Uterus (tissue), 4 donors: ENCODE data around the gene LARP1. TPM values are rescaled to one million over a fixed set of nuclear protein-coding genes. Genes with fewer than 3 reads are reported as not detected.

Source experiments
- DNase-seq, 2 donors: peaks; one replicate each; pipeline ENCODE4 v3.0.0-alpha.2; 2019 to 2020
- H3K27ac ChIP-seq, 2 donors: fragments of 200-600 bp; sonication (generic); 1 replicate in 1 of 2; 2 replicates in 1 of 2; pipeline ENCODE4 v1.5.1; 2016 to 2018
- H3K27me3 ChIP-seq, 2 donors: fragments of 200-600 bp; sonication (generic); one replicate each; pipeline ENCODE4 v1.5.1; 2018 to 2019; ENCODE audit warnings: control low read depth in 1 of 2
- H3K36me3 ChIP-seq, 2 donors: fragments of 200-600 bp; sonication (generic); one replicate each; pipeline ENCODE4 v1.5.1; 2019; ENCODE audit warnings: control low read depth in 1 of 2
- H3K4me1 ChIP-seq, 2 donors: fragments of 200-600 bp; sonication (generic); one replicate each; pipeline ENCODE4 v1.5.1; 2018 to 2019; ENCODE audit warnings: control low read depth in 1 of 2
- H3K4me3 ChIP-seq, 2 donors: fragments of 200-600 bp; sonication (generic); 1 replicate in 1 of 2; 2 replicates in 1 of 2; pipeline ENCODE4 v1.5.1; 2018 to 2019; ENCODE audit warnings: mild to moderate bottlenecking in 1 of 2
- H3K9me3 ChIP-seq, 2 donors: fragments of 200-600 bp; sonication (generic); one replicate each; pipeline ENCODE4 v1.5.1; 2019; ENCODE audit warnings: control low read depth in 1 of 2
- CTCF ChIP-seq, 4 experiments: fragments of 200-600 bp in 2 of 4; fragments of 450-650 bp in 2 of 4; sonication (generic) in 2 of 4; IDR thresholded peaks; one replicate each; pipeline ENCODE4 v1.5.1; 2016 to 2019; ENCODE audit warnings: antibody characterized with exemption in 4 of 4, mild to moderate bottlenecking in 2 of 4, moderate library complexity in 1 of 4
- POLR2A ChIP-seq, 2 donors: fragments of 450-650 bp; IDR thresholded peaks; one replicate each; pipeline ENCODE4 v1.6.1; 2016; ENCODE audit warnings: antibody characterized with exemption in 2 of 2, mild to moderate bottlenecking in 1 of 2, moderate library complexity in 1 of 2
- intact Hi-C: fragments of 100-400 bp; cut with DNase I; formaldehyde crosslinking; loops from one replicate; pipeline ENCODE4 v1.15.1; 2023; ENCODE audit warnings: low total_unique reads
- total RNA-seq, 4 donors: library from RNA; depleted of rRNA in 3 of 4; stranded (reverse); fragments of >200 nt in 3 of 4; gene quantifications; one replicate each; pipeline versions ENCODE4 v1.1.0 to v1.2.4, GENCODE V29; 2014 to 2023
- donor health status: DM: yes; HTN: yes; CAD: no.

The LARP1 gene
- 100 to 1,000 TPM in 1 of 4 donors, 10 to 100 TPM in 3; 33.3 to 202 (median 47.1) TPM for total RNA-seq

GRCh38 chr5:154755361-154756008 lies at the start of gene LARP1:
LARP1 (plus strand) TSS chr5:154755377; CDS start chr5:154755758, 381 bp downstream.
- Histone ChIP-seq H3K36me3 (no peaks in the 10 kb centered on the region), H3K4me3 (peak within 1 kb of the TSS; percentile 83 to 97), H3K9me3 (no peaks in the 10 kb centered on the region), H3K27ac (peak within 1 kb of the TSS; percentile 96 to 99), H3K27me3 (no peaks in the 10 kb centered on the region), H3K4me1 (no peaks in the 10 kb centered on the region)
- intact Hi-C loops: loop anchor here (5.0 to 10.0 kb wide), 2 partner anchors 102 to 179 kb away; partner anchors contain the start of genes CNOT8 and GEMIN5
- TF ChIP-seq CTCF (IDR thresholded peaks at IDR 0.05) (no peak), POLR2A (IDR thresholded peaks at IDR 0.05) (no peak)
- no peak for DNase-seq

GRCh38 chr5:154706416-154706815 lies 48.8 kb upstream of the LARP1 start:
- H3K9me3 ChIP-seq: no peaks in the 10 kb centered on the region
- no peaks in the 10 kb centered on the region for H3K4me1 ChIP-seq
- no peak overlapping the region for H3K4me3 ChIP-seq
- no peak for DNase-seq
- no peak overlapping the region for H3K27ac ChIP-seq
- no peaks in the 10 kb centered on the region for H3K36me3 ChIP-seq
- intact Hi-C loops: no loop called here
- H3K27me3 ChIP-seq: no peaks in the 10 kb centered on the region
- TF ChIP-seq CTCF (IDR thresholded peaks at IDR 0.05) (no peak), POLR2A (IDR thresholded peaks at IDR 0.05) (no peak)

GRCh38 chr5:154707641-154708040 lies 47.5 kb upstream of the LARP1 start:
- no peaks in the 10 kb centered on the region for H3K4me1 ChIP-seq
- TF ChIP-seq POLR2A (IDR thresholded peaks at IDR 0.05): no peak
- no peak for TF ChIP-seq CTCF (IDR thresholded peaks at IDR 0.05)
- no peak overlapping the region for H3K27ac ChIP-seq
- H3K36me3 ChIP-seq: no peaks in the 10 kb centered on the region
- H3K4me3 ChIP-seq: no peak overlapping the region
- no peaks in the 10 kb centered on the region for H3K9me3 ChIP-seq
- no peak for DNase-seq
- intact Hi-C loops: no loop called here
- H3K27me3 ChIP-seq: no peaks in the 10 kb centered on the region

GRCh38 chr5:154708207-154708606 lies 47.0 kb upstream of the LARP1 start:
- Histone ChIP-seq H3K4me1 (no peaks in the 10 kb centered on the region), H3K36me3 (no peaks in the 10 kb centered on the region), H3K27me3 (no peaks in the 10 kb centered on the region), H3K4me3 (no peak overlapping the region), H3K27ac (no peak overlapping the region), H3K9me3 (no peaks in the 10 kb centered on the region)
- TF ChIP-seq POLR2A (IDR thresholded peaks at IDR 0.05): no peak
- TF ChIP-seq CTCF (IDR thresholded peaks at IDR 0.05): no peak
- intact Hi-C loops: no loop called here
- DNase-seq: no peak

GRCh38 chr5:154708846-154709245 lies 46.3 kb upstream of the LARP1 start:
- H3K36me3 ChIP-seq: no peaks in the 10 kb centered on the region
- no peaks in the 10 kb centered on the region for H3K9me3 ChIP-seq
- intact Hi-C loops: no loop called here
- TF ChIP-seq CTCF (IDR thresholded peaks at IDR 0.05): no peak
- no peak for TF ChIP-seq POLR2A (IDR thresholded peaks at IDR 0.05)
- DNase-seq: no peak
- H3K27me3 ChIP-seq: no peaks in the 10 kb centered on the region
- H3K4me1 ChIP-seq: no peaks in the 10 kb centered on the region
- no peak overlapping the region for H3K27ac ChIP-seq
- H3K4me3 ChIP-seq: no peak overlapping the region
